ENCODE data around the gene FAM240A. TPM values are rescaled to one million over a fixed set of nuclear protein-coding genes. Genes with fewer than 3 reads are reported as not detected.

FAM240A gene
- total RNA-seq, 1 donor from 2014 or later, result not detected

DNA sequence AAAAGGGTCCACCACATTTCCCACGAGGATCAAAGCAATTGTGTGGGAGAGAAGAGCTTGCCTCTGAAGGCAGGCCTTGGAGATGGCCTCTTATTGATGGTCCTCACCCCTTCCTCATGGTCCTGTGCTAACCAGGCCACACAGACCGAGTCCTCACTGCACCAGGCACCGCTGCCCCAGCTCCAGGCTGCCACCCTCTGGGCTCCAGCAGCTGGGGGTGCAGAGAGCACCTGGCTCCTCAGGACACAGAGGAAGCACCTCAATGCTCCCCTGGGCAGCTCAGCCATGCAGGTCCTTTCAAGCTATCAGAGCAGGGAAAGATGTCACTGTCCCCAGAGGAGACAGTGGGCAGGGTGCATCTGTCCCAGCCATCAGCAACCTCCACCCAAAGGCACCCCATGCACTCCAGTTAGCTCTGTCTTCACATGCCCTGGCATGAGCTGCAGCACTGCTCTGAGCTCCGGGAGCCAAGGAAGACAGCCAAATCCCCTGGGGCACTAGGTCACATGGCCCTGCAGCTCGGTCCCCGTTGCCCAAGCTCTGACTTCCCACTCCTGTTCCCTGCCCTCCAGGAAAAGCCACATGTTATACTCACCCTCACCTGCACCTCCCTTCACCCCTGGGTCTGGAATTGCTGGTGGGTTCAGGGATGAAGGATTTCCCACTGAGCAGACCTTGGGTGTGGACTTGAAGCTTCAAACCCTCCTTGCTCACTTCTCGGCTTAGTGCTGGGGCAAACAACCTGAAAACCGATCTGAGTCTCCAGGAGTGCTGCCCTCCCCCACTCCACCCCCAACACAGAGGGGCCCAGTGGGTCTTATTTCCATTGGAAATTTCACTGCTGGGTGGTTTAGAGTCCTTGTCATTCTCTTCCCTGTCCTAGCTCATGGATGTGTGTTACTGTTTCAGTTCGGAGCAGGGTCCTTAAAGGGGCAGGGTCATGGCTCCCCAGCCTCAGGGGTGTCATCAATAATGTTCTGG lies 48.5 kb downstream of the FAM240A start:
- no peaks in the 10 kb centered on the region for H3K36me3 ChIP-seq (ENCODE audit: control insufficient read depth, insufficient read depth, low read length)
- no peaks in the 10 kb centered on the region for H3K27me3 ChIP-seq (ENCODE audit: control insufficient read depth, insufficient read depth, low read length)
- DNase-seq (ENCODE audit: low read depth) (peak; percentile 89), FAIRE-seq (peak; percentile 97)
- TF ChIP-seq CTCF (IDR thresholded peaks at IDR 0.05; ENCODE audit: insufficient read depth, low read length, severe bottlenecking), result peak; percentile 40
- H3K4me3 ChIP-seq (ENCODE audit: low read depth, low read length), result no peak overlapping the region

DNA sequence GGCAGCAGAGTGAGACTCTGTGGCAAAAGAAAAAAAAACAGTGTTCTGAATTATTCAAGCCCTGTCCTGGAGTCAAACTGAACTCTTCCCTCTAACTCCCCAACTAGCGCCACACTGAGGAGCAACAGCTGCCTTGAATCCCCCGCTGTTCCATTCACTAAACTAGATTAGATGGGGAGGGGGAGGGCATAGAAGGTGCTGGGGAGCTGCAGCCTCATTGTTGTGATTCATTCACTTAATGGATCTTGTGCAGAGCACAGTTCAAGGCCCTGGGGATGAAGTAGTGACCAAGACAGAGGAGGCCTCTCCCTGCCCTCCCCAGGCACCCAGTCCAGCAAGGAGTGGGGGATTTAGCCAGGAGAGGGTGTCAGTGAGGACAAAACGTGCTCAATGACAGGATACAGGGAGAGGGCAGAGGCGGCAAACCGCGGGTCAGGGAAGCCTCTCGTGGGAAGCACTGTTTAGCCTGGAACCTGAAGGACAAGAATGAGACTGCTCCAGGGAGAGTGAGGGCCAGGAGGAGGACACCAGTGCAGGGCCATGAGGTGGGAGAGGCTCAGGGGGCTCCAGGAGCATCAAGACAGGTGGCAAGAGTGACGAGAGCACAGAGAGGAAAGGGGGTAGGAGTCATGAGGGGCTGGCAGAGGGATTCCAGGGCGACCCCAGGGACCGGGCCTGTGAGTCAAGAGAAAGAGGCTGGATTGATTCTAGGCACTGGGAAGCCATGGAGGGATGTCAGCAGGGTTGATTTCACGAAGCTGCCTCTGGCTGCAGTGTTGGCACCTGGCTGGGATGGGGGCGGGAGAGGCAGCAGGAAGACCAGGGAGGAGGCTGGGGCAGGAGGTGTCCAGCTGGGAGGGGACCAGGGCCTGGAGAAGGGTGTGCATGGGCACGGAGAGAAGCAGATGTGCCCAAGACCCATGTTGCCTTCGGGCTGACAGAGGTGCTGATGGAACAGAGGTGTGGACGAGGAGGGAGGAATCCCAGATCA lies 49.7 kb downstream of the FAM240A start:
- DNase-seq (ENCODE audit: low read depth), result no peak
- no peak for TF ChIP-seq CTCF (IDR thresholded peaks at IDR 0.05; ENCODE audit: insufficient read depth, low read length, severe bottlenecking)
- Histone ChIP-seq H3K36me3 (ENCODE audit: control insufficient read depth, insufficient read depth, low read length) (no peaks in the 10 kb centered on the region), H3K4me3 (ENCODE audit: low read depth, low read length) (no peak overlapping the region), H3K27me3 (ENCODE audit: control insufficient read depth, insufficient read depth, low read length) (no peaks in the 10 kb centered on the region)
- FAIRE-seq, result no peak

- H3K4me3 ChIP-seq (ENCODE audit: low read depth, low read length), result no peak overlapping the region
- DNase-seq (ENCODE audit: low read depth) (no peak), FAIRE-seq (no peak)
- TF ChIP-seq CTCF (IDR thresholded peaks at IDR 0.05; ENCODE audit: insufficient read depth, low read length, severe bottlenecking), result no peak
- H3K27me3 ChIP-seq (ENCODE audit: control insufficient read depth, insufficient read depth, low read length), result no peaks in the 10 kb centered on the region
- H3K36me3 ChIP-seq (ENCODE audit: control insufficient read depth, insufficient read depth, low read length), result no peaks in the 10 kb centered on the region
These were observed 50.6 kb downstream of the FAM240A start for GRCh38 chr3:46662771-46663551.

- TF ChIP-seq CTCF (IDR thresholded peaks at IDR 0.05; ENCODE audit: insufficient read depth, low read length, severe bottlenecking), result peak; percentile 35
- FAIRE-seq (no peak), DNase-seq (ENCODE audit: low read depth) (peak; percentile 42)
- H3K36me3 ChIP-seq (ENCODE audit: control insufficient read depth, insufficient read depth, low read length), result no peaks in the 10 kb centered on the region
- H3K27me3 ChIP-seq (ENCODE audit: control insufficient read depth, insufficient read depth, low read length), result no peaks in the 10 kb centered on the region
- H3K4me3 ChIP-seq (ENCODE audit: low read depth, low read length), result no peak overlapping the region
These were observed 51.3 kb downstream of the FAM240A start for GRCh38 chr3:46663591-46664135.
